ENCODE results near the gene RMND5A.

The RMND5A gene

DNA sequence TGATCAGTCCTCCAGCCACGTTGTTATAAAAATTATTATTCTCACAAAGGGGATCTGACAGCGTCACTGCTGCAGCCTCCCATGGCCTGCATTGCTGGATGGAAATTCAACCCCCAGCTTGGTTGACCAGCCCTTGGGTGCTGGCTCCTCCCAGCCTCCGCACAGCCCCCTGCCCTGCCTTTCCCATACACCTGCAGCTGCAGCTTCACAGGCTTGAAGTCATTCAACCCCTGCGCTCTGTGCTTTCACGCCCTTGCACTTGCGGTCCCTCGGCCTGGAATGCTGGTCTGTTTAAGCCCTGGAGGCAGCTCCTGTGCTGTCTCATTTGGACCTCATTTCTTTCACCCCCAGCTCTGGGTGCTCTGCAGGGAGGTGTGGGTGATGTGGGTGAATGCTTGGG is 71.5 kb downstream of the RMND5A start:
- DNase-seq (ENCODE audit: low read depth) = no peak

DNA sequence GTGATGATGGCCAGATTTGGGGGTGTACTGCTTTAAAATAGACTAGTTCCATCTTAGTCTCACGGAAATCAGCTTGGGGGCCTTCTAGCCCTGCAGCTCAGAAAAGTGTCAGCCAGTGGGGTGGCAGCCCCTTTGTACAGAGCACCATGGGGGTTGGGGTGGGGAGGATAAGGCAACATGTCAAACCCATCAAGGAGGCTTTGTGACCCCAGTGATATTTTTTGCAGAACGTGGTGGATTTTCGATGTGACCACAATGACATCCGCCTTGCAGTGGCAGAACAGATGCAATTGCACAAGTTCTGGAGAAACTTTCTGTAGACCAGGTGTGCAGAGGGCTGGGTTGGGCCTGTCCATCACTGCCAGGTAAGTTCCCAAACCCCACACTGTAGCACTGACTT is 73.7 kb downstream of the RMND5A start:
- DNase-seq (ENCODE audit: low read depth) = no peak

GRCh38 chr2:86794861-86795260 is 74.8 kb downstream of the RMND5A start:
- DNase-seq (ENCODE audit: low read depth) = no peak

DNA sequence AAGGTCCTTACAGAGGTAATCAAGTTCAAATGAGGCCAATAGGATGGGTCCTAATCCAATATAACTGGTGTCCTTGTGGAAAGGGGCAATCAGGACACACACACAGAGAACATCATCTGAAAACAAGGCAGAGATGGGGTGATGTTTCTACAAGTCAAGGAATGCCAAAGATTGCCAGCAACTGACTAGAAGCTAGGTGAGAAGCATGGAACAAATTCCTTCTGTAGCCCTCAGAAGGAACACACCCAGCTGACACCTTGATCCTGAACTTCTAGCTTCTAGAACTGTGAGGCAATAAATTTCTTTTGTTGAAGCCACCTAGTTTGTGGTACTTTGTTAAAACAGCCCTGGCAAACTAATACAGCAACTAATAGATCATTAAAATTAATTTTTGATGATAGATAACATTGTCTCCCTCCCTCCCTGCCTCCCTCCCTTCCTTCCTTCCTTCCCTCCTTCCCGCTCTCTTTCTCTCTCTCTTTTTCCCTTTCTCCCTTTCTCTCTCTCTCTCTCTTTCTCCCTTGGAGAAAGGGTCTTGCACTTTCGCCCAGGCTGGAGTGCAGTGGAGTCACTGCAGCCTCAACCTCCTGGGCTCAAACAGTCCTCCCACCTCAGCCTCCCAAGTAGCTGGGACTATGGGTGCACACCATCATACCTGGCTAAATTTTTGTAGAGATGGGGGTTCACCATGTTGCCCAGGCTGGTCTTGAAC is 80.9 kb downstream of the RMND5A start:
- no peak for DNase-seq (ENCODE audit: low read depth)

DNA sequence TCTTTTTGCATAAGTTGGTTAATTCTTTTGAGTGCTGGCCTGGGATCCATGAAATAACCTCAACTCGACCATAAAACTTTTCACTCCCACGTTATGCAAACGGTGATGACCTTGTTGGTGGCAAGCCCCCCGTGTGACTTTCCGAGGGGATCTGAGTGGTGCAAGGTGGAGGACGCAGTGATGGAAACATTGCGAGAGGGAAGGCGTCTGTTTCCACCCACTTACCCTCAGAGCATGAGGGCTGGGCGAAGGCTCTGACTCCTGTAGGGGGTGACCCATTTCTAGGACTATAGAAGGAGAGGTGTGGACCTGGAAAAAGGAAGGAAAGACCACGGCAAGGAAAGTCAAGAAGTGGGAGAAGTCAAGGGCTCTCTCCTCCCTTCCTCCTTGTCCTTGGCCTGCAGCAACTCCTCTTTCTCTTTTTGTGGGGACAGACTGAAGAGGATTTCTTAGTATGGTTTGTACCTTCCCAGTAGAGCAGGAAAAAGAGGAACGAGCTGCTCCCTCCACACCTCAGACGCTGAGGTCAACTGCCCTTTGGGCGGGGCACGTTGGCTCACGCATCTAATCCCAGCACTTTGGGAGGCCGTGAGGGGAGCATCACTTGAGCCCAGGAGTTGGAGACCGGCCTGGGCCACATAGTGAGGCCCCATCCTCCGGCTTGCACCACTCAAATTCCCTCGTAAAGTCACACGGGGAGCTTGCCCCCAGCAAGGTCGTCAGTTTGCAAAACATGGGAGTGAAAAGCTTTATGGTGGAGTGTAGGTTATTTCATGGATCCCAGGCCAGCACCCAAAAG is 86.2 kb downstream of the RMND5A start:
- no peak for DNase-seq (ENCODE audit: low read depth)

DNA sequence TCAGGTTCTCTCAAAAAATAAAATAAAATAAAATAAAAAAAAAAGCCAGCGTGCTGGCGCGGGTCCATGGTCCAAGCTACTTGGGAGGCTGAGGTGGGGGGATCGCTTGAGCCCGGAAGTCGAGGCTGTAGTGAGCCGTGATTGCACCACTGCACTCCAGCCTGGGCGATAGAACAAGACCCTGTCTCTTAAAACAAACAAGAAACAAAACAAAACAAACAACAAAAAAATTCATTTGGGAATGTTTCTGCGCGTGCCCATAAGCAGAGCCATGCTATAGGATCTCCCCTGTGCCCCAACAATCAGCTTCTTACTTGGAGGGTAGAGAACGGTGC is 87.0 kb downstream of the RMND5A start:
- DNase-seq (ENCODE audit: low read depth) = no peak

GRCh38 chr2:86807468-86808275 is 87.6 kb downstream of the RMND5A start:
- no peak for DNase-seq (ENCODE audit: low read depth)

- DNase-seq (ENCODE audit: low read depth) = peak; percentile 77
Observed at GRCh38 chr2:86808315-86809161, 88.4 kb downstream of the RMND5A start.

GRCh38 chr2:86809481-86810121 is 89.5 kb downstream of the RMND5A start:
- no peak for DNase-seq (ENCODE audit: low read depth)

DNA sequence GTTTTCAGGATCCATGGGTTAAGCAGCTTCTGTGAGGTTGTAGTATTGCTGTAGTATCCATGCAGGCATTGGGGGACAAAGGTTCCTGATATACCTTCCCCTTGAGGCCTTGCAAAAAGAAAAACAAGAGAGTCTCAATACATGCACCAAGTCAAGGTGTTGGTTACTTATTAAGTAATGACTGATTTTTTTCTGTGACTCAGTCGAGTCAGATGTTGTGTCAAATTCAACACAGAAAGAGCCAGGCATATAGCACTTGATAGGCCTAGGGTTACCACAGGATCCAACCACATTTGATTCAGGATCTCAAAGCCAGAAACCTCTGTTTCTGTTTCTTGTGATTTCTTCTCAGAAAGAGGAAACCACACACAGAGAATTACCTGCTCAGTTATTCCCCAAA is 95.5 kb downstream of the RMND5A start:
- no peak for DNase-seq (ENCODE audit: low read depth)

- no peak for DNase-seq (ENCODE audit: low read depth)
Observed at GRCh38 chr2:86818114-86818801, 98.2 kb downstream of the RMND5A start.

DNA sequence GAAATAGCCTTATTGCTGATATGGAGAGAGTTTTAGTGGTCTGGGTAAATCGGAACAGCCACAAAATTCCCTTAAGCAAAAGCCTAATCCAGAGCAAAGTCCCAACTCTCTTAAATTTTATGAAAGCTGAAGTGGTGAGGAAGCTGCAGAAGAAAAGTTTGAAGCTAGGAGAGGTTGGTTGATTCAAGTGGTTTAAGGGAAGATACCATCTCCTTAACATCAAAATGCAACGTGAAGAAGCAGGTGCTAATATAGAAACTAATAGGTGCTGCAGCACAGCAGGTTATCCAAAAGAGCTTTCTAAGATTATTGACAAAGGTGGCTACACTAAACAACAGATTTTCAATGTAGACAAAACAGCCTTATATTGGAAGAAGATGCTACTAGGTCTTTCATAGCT is 98.9 kb downstream of the RMND5A start:
- no peak for DNase-seq (ENCODE audit: low read depth)

GRCh38 chr2:86821306-86821705 is 101.2 kb downstream of the RMND5A start:
- DNase-seq (ENCODE audit: low read depth) = no peak

GRCh38 chr2:86821842-86822241 is 101.8 kb downstream of the RMND5A start:
- DNase-seq (ENCODE audit: low read depth) = no peak

DNA sequence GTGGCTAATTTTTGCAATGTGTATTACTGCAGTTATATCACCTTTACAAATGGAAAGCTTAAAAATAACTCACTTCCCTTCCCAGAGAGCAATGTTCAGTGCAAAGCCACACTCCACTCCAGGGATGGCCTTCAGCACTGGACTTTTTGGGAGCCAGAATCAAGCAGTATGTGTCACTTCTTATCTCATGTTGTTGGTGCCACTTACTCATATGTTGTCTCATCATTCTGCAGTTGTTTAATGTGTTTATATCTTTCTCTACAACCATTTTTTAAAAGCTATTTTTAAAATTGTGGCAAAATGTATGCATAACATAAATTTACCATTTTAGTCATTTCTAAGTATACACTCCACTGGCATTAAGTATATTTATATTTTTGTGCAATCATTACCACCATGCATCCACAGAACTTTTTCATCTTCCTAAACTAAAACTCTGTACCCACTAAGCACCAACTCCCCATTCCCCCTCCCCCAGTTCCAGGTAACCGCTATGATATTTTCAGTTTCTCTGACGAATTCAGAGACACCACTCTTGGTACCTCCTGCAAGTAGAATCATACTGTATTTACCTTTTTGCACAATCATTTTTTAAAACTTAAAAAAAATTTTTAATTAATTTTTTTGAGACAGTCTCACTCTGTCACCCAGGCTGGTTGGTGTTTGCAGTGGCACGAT is 102.7 kb downstream of the RMND5A start:
- DNase-seq (ENCODE audit: low read depth) = no peak

DNA sequence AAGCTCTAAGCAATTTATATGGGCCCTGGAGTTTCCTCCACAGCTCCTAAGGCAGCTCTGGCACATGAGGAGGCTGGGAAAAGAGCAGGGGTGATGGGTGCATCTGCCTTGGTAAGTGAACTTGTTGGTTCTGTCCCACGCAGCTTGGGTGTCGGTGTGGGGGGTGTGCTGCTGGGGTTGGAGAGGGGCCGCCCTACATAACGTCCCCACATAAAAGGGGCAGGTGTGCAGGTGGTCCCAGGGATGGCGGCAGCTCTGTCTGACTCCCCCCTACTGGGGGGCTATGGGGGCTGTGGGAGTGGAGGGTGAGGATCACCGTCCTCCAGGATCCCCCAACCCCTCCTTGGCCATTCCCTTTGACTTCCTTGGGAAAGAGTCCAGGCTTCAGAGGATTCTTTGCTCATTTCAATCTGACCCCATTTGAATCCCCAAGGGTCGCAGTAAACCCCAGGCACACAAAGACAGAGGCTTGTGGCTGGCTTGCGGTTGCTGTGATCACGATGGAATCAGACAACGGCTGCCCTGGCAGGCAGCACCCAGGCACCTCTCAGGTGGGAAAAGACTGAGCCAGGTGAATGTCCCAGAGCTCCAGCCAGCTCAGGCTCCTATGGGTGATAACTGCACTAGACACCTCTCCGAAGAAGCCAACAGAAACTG is 105.1 kb downstream of the RMND5A start:
- DNase-seq (ENCODE audit: low read depth) = no peak

GRCh38 chr2:86825693-86826381 is 105.7 kb downstream of the RMND5A start:
- DNase-seq (ENCODE audit: low read depth) = no peak

DNA sequence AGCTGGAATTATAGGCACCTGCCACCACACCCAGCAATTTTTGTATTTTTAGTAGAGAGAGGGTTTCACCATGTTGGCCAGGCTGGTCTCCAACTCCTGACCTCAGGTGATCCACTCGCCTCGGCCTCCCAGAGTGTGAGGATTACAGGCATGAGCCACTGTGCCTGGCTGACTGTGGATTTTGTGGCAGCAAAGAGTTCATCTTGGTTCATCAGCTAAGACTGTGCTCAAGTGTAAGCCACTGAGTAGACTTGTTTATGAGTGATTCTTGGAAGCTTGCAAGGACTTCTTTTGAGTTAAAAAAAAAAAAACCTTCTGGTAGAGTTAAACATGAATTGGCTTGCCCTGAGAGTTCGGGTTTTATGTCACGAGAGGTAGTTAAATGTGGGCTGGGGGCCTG is 106.9 kb downstream of the RMND5A start:
- no peak for DNase-seq (ENCODE audit: low read depth)

Measured in T follicular helper cell (primary cell).